NCI-H446 (cell line): ENCODE data around the gene MIOS.
A peak's percentile ranks its signal among the peaks of the same experiment; 100 is the strongest.

ENCODE experiments used
- DNase-seq, 2 experiments: peaks; one replicate each; lab custom pipeline; 2025; lab: John Stamatoyannopoulos, UW

MIOS gene

DNA sequence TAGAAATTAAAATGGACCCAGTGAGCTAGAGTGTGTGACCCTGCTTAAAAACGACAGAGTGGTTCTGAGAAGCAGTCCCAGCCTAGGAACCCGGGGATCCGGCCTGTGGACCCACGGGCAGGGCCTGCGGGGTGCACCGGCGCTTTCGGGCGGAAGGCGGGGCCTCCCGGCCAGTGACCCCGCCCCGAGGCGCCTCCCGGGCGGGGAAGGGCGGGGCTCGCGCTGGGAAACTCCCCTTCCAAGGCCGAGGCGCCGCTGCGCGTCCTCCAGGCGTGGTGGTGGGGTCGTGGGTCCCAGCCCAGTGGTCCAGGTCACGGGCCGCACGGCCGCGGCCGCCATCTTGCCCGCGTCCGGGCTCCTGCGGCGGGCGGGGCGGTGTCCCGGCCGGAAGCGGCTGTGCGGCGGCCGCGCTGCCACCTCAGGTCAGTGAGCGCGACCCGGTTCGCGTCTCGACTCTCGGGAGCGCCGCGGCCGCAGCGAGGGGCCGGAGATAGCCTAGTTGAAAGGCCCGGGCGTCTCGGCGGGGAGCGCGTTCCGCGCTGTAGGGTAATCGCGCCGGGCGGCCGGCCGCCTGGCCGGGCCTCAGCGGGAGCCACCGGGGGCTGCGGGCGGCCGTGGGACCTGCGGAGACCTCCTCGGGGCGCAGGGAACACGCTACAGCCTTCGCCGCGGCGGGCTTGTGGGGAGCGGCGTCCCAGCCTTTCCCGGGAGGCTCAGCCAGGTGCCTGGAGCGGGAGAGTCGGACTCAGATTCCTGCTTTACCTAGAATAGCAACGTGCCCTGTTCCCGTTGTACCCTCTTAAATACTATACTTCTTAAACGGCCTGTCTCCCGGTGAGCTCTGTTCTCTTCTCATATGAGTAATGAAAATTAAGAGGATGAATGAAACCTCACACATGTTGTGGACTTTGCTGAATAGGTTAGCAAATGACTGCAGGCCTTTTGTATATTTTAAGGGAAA, at the start of gene MIOS:
MIOS (plus strand) TSS at position 234 of the 961 bp plus-strand sequence. CDS start 5,592 bp downstream, outside the sequence.
- DNase-seq = peak; percentile 44 to 84

GRCh38 chr7:7517754-7518153, 48.9 kb upstream of the MIOS start:
- DNase-seq = no peak

- DNase-seq = no peak
Measured at GRCh38 chr7:7519056-7519455, 47.6 kb upstream of the MIOS start.

- DNase-seq = no peak
Measured at GRCh38 chr7:7519528-7519927, 47.2 kb upstream of the MIOS start.

DNA sequence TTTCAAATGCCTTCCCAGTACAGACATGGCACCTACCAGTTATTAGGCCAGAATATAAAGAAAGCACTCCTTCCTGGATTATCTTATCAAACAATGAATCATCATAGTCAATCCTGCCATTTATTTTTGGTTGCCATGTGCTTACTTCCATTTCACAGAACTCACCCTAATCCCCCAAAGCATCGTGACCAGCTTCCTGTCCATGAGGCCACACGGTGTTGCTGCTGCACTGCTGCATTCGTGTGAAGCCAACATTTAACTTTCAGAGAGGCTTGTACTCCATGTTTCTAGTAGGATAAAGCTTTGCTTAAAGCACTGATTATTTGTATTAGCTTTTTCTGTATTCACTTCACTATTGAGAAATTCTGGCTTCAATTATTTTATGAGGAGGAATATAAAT, 45.4 kb upstream of the MIOS start:
- no peak for DNase-seq

- DNase-seq = no peak
Measured at GRCh38 chr7:7522421-7522820, 44.3 kb upstream of the MIOS start.

DNA sequence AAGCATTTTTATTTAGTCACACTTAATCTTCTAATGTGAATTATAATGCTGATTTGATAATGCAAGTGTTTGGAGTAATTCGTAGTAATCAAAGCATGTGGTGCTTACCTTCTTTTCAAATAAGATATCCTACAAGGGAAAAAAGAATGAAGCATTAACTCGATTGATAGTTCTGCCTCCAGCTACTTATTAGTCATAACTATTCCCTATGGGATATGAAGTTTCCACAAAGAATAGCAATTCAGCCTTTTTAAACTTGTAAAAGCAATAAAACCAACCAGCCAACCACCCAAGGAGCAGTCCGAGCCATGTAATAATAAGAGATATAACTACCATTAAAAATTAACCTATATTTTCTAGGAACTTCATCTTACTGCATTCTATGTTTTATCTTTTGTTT, 42.6 kb upstream of the MIOS start:
- no peak for DNase-seq

DNA sequence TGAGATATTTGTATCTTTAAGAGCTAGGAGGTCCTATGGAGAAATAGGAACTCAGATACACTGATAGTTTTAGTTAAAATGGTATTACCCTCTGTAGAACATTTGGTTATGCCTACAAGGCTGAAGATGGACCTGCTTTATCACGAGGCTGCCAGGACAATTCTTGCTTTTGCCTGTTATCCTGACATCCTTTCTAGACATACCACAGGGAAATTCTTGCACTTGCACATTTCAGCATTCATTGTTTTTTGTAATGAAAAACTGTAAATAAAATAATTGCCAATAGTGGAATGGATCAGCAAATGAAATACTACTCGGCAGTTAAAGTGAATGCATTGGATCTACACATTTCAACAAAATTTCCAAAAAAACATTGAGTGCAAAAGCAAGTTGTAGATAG, 40.7 kb upstream of the MIOS start:
- DNase-seq = no peak

GRCh38 chr7:7527047-7527446, 39.6 kb upstream of the MIOS start:
- no peak for DNase-seq

DNA sequence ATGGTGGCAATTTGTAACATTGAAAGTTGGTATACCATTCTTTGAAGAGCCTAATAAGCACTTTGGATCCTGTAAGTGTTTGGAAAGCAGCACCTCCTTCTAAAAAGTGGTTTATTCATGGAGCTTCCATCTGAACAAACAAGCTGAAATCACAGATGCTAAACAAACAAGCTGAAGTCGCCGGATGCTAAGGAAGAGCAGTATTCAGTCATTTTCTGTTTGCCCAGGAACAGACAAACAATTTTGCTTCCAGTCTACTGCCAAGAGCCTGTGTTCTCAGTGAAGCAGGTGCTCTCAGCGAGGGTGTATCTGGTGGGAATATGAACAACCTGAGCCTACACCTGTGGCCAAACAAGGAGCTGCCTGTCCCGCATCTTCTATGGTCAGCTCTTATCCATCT, 37.4 kb upstream of the MIOS start:
- no peak for DNase-seq

DNA sequence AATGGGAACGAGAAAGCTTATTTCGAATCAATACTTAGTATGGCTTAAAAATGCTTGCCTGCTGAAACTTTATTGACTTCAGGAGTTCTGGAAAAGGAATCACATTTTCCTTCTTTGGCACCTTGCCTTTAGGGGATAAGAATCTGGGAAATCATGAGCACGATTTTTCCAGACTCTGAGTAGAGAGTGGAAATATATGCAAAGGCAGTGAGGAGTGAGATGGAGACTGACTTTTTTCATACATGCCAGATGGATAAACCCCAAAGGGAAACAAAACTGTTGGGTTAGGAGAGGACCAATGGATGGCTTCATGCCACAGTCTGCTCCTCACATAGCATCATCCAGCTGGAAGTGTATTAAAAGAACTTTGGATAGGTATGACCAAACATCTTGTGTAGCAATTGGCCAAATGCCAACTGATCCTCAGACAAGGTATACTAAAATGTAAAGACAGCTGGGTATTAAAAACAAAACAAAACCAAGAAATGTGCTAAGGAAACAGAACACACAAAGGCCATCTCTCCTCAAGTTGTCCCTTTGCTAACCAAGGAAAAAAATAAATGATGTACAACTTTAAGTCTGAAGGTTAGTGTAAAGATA, 32.8 kb upstream of the MIOS start:
- peak in 1 of 2 experiments; percentile 15 for DNase-seq

- DNase-seq = no peak
Measured at GRCh38 chr7:7535691-7536090, 31.0 kb upstream of the MIOS start, which contains the start of gene COL28A1. Gene COL28A1, minus strand, starts transcription at chr7:7535873. Its CDS starts 2,998 bp downstream, at chr7:7532875.

DNA sequence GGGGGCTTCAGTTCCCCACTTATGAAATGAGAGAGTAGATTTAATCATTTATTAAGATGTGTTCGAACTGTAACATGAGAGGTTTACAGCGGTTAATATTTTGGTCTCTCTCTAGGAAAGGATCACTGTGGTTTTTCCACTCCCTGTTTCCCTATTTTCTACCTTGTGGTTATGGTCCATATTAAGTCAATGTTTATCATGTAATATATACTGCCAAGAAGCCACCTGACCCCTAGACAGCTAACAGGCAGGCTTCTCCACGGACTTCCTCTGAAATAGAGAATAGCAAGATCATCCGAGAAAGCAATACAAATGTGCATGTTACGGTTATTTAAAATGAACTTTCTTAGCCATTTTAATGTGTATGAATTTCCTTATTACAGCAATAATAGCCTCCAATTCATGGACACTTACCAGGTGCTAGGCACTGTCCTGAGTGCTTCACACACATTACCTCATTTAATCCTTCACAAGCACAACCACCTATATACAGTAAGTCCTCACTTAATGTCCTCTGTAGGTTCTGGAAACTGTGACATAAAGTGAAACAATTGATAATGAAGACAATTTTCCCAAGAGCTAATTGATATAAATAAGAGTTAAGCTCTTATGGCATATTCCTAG, 30.2 kb upstream of the MIOS start:
- DNase-seq = no peak

- no peak for DNase-seq
Measured at GRCh38 chr7:7537711-7538110, 29.0 kb upstream of the MIOS start.

DNA sequence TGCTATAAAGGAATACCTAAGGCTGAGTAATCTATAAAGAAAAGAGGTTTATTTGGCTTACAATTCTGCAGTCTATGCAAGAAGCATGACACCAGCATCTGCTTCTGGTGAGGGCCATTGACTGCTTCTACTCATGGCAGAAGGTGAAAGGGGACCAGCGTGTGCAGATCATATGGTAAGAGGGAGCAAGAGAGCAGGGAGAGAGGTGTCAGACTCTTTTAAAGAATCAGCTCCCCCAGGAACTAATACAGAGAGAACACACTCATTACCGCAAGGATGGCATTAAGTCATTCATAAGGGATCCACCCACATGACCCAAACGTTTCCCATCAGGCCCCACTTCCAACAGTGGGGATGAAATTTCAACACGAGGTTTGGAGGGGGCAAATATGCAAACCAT, 27.5 kb upstream of the MIOS start:
- no peak for DNase-seq

GRCh38 chr7:7539711-7540110, 27.0 kb upstream of the MIOS start:
- no peak for DNase-seq

GRCh38 chr7:7542251-7542835, 24.3 kb upstream of the MIOS start:
- DNase-seq = no peak

GRCh38 chr7:7548407-7548806, 18.3 kb upstream of the MIOS start:
- DNase-seq = no peak

- no peak for DNase-seq
Measured at GRCh38 chr7:7550663-7551062, 16.0 kb upstream of the MIOS start.

DNA sequence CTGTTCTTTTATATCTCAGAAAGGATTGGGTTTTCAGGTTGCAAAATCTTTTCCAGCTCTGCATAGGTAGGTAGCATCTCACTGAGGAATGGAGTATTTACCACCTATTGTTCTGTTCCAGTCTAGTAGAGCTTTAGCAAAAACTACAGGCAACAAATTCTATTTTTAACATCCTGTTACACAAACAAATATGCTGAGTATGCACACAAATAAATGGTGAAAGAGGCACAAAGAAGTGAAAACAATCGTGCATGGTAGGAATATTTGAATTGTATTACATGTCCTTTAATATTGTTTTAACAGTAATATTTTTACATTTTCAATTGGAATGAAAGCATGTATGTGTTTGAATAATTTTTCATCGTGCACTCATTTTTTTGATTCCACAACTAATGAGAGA, 14.5 kb upstream of the MIOS start:
- no peak for DNase-seq

DNA sequence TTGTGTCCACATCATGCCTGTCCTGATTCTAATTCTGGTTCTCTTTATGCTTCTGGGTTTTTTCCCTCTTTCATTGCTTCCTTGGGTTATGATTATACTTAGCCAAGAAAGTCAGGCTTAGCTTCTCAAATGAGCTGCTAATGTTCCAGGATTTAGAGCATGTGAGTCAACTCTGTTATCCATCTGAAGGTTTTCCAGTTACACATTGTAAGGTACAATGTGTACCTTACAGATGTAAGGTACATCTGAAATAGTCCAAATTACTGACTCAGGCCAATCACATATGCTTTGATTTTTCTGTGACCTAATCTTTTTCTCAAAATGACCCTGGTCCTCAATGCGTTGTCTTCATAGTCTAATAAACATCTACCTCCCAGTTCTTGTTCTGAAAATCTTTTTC, 13.3 kb upstream of the MIOS start:
- no peak for DNase-seq

GRCh38 chr7:7554021-7554432, 12.7 kb upstream of the MIOS start:
- peak in 1 of 2 experiments; percentile 49 for DNase-seq
